WERI-Rb-1 (cell line): ENCODE data around the gene MYCN.

Experiments
- DNase-seq: peaks from one replicate; pipeline ENCODE4 v3.0.0-alpha.2; 2020
- H3K27ac ChIP-seq: fragments of 250-450 bp; sonication (Bioruptor Pico); 2 replicates; pipeline ENCODE4 v1.5.1; 2020; ENCODE audit warnings: mild to moderate bottlenecking, moderate library complexity
- H3K27me3 ChIP-seq: fragments of 250-450 bp; sonication (Bioruptor Pico); 2 replicates; pipeline ENCODE4 v1.5.1; 2021; ENCODE audit warnings: mild to moderate bottlenecking, low read depth, moderate library complexity; ENCODE audit not compliant: insufficient read depth, severe bottlenecking
- H3K36me3 ChIP-seq: fragments of 250-450 bp; sonication (Bioruptor Pico); 2 replicates; pipeline ENCODE4 v1.5.1; 2020; ENCODE audit warnings: mild to moderate bottlenecking, moderate library complexity
- H3K4me3 ChIP-seq: 2 replicates; pipeline ENCODE4 v1.5.1; 2011; ENCODE audit warnings: low read depth, mild to moderate bottlenecking, control low read depth, low read length
- H3K9me3 ChIP-seq: fragments of 250-450 bp; sonication (Bioruptor Pico); 2 replicates; pipeline ENCODE4 v1.5.1; 2021; ENCODE audit warnings: mild to moderate bottlenecking, moderate library complexity; ENCODE audit not compliant: severe bottlenecking
- CTCF ChIP-seq: IDR thresholded peaks from 2 replicates; pipeline ENCODE4 v1.5.1; 2011; ENCODE audit warnings: low read depth, mild to moderate bottlenecking, control low read depth, inconsistent platforms, low read length

MYCN gene

GRCh38 chr2:15985531-15985930 lies 45.2 kb downstream of the MYCN start:
- Histone ChIP-seq H3K9me3 (no peaks in the 10 kb centered on the region), H3K4me3 (no peak overlapping the region), H3K27me3 (no peaks in the 10 kb centered on the region), H3K36me3 (no peaks in the 10 kb centered on the region), H3K27ac (peak overlapping the region; percentile 96)
- DNase-seq, result no peak
- TF ChIP-seq CTCF, result no peak

GRCh38 chr2:15986068-15986560 lies 45.8 kb downstream of the MYCN start:
- Histone ChIP-seq H3K27me3 (no peaks in the 10 kb centered on the region), H3K9me3 (no peaks in the 10 kb centered on the region), H3K27ac (peak overlapping the region; percentile 96), H3K4me3 (no peak overlapping the region), H3K36me3 (no peaks in the 10 kb centered on the region)
- no peak for TF ChIP-seq CTCF
- DNase-seq, result peak; percentile 93

- no peaks in the 10 kb centered on the region for H3K36me3 ChIP-seq
- no peaks in the 10 kb centered on the region for H3K9me3 ChIP-seq
- H3K27ac ChIP-seq, result peak overlapping the region; percentile 96
- TF ChIP-seq CTCF, result no peak
- no peaks in the 10 kb centered on the region for H3K27me3 ChIP-seq
- DNase-seq, result no peak
- H3K4me3 ChIP-seq, result no peak overlapping the region
These were observed 46.3 kb downstream of the MYCN start for GRCh38 chr2:15986644-15987043.

GRCh38 chr2:15988733-15989132 lies 48.4 kb downstream of the MYCN start:
- H3K9me3 ChIP-seq, result no peaks in the 10 kb centered on the region
- no peaks in the 10 kb centered on the region for H3K27me3 ChIP-seq
- no peak for TF ChIP-seq CTCF
- H3K36me3 ChIP-seq, result no peaks in the 10 kb centered on the region
- DNase-seq, result no peak
- peak overlapping the region; percentile 4; the same call in 1 of the 2 replicates for H3K27ac ChIP-seq
- no peak overlapping the region for H3K4me3 ChIP-seq

- H3K36me3 ChIP-seq, result no peaks in the 10 kb centered on the region
- no peaks in the 10 kb centered on the region for H3K27me3 ChIP-seq
- H3K27ac ChIP-seq, result peak overlapping the region; percentile 21
- DNase-seq, result no peak
- no peak for TF ChIP-seq CTCF
- no peak overlapping the region for H3K4me3 ChIP-seq
- H3K9me3 ChIP-seq, result no peaks in the 10 kb centered on the region
These were observed 49.2 kb downstream of the MYCN start for GRCh38 chr2:15989559-15989958.
